GM12878 (cell line): ENCODE measurements around the gene UBXN11. TPM values are rescaled to one million over a fixed set of nuclear protein-coding genes. Genes with fewer than 3 reads are reported as not detected.

Experiments used
- ATAC-seq: fragments of 200-7000 bp; cut with Tn5 transposase; 3 replicates; pipeline ENCODE4 v1.9.1; 2020; ENCODE audit warnings: mild to moderate bottlenecking, moderate library complexity
- BruUV-seq: library from RNA; stranded (reverse); fragments of 400-500 nt; replicated peaks from 2 replicates; lab custom pipeline; 2021; lab: Mats Ljungman, UMichigan
- CTCF ChIA-PET: fragments of 300-600 bp; sonication (Branson Sonifier 250); formaldehyde crosslinking; extraction: SDS; loops from one replicate; lab custom pipeline; 2021; ENCODE audit warnings: inconsistent platforms; lab: Yijun Ruan, JAX
- POLR2A ChIA-PET: fragments of 350-600 bp; formaldehyde crosslinking; extraction: SDS; loops from one replicate; lab custom pipeline; 2021; ENCODE audit warnings: inconsistent platforms; lab: Charles Lee
- RAD21 ChIA-PET: fragments of 300-600 bp; sonication (Branson Sonifier 250); formaldehyde crosslinking; loops from one replicate; lab custom pipeline; 2023; ENCODE audit warnings: antibody characterized with exemption; ENCODE audit not compliant: unreplicated experiment; lab: Charles Lee
- SMC1A ChIA-PET: fragments of 300-600 bp; sonication (Branson Sonifier 250); formaldehyde crosslinking; loops from one replicate; lab custom pipeline; 2023; ENCODE audit not compliant: unreplicated experiment, uncharacterized antibody; lab: Charles Lee
- DNase-seq: peaks from one replicate; pipeline ENCODE4 v3.0.0-alpha.2; 2011; ENCODE audit warnings: low read depth, low spot score
- FAIRE-seq: peaks from 3 replicates; lab custom pipeline; 2011; peaks lifted over from hg19 to GRCh38; lab: Jason Lieb, UNC
- H2AFZ ChIP-seq: 2 replicates; pipeline ENCODE4 v1.6.0; 2011; ENCODE audit warnings: low read depth, low read length, control low read depth; ENCODE audit not compliant: control insufficient read depth
- H3K27ac ChIP-seq: 2 replicates; pipeline ENCODE4 v1.5.1; 2011; ENCODE audit warnings: control low read depth; ENCODE audit not compliant: control insufficient read depth, insufficient read depth
- H3K27me3 ChIP-seq, 2 experiments: replicated peaks in 1 of 2; 2 replicates each; pipeline versions ENCODE4 v1.6.0 to v1.6.1; 2011; ENCODE audit warnings: low read length in 1 of 2; ENCODE audit not compliant: control insufficient read depth in 2 of 2, insufficient read depth in 2 of 2
- H3K36me3 ChIP-seq, 2 experiments: 2 replicates each; pipeline ENCODE4 v1.5.1; 2011; ENCODE audit warnings: low read length in 1 of 2; ENCODE audit not compliant: control insufficient read depth in 2 of 2, insufficient read depth in 2 of 2
- H3K4me1 ChIP-seq: 2 replicates; pipeline ENCODE4 v1.6.1; 2011; ENCODE audit warnings: mild to moderate bottlenecking, low read length, moderate library complexity, mixed read lengths; ENCODE audit not compliant: control insufficient read depth, insufficient read depth
- H3K4me2 ChIP-seq: 2 replicates; pipeline ENCODE4 v1.6.0; 2011; ENCODE audit warnings: control low read depth; ENCODE audit not compliant: control insufficient read depth, insufficient read depth
- H3K4me3 ChIP-seq: fragments of 200-600 bp; sonication (generic); 2 replicates; pipeline ENCODE4 v1.5.1; 2016
- H3K79me2 ChIP-seq: 2 replicates; pipeline ENCODE4 v1.6.0; 2011; ENCODE audit warnings: low read length; ENCODE audit not compliant: control insufficient read depth, insufficient read depth
- H3K9ac ChIP-seq: 2 replicates; pipeline ENCODE4 v1.8.0; 2011; ENCODE audit warnings: low read length, control low read depth, mixed read lengths; ENCODE audit not compliant: control insufficient read depth, insufficient read depth
- H3K9me3 ChIP-seq: replicated peaks from 3 replicates; pipeline ENCODE4 v1.5.1; 2011; ENCODE audit warnings: mild to moderate bottlenecking, low read length; ENCODE audit not compliant: control insufficient read depth, insufficient read depth
- H4K20me1 ChIP-seq: 2 replicates; pipeline ENCODE4 v1.6.0; 2011; ENCODE audit not compliant: control insufficient read depth, insufficient read depth
- BACH1 ChIP-seq: fragments of 450-650 bp; IDR thresholded peaks from 2 replicates; pipeline ENCODE4 v1.6.1; 2017; ENCODE audit warnings: mild to moderate bottlenecking, borderline replicate concordance
- CBFB ChIP-seq: IDR thresholded peaks from 2 replicates; pipeline ENCODE4 v1.6.1; 2016; ENCODE audit warnings: antibody characterized with exemption, low read depth
- IKZF1 ChIP-seq: fragments of 450-650 bp; conservative IDR thresholded peaks from 2 replicates; pipeline ENCODE4 v1.6.1; 2017; ENCODE audit warnings: antibody characterized with exemption, mild to moderate bottlenecking
- MYB ChIP-seq: fragments of 150-350 bp; IDR thresholded peaks from 2 replicates; pipeline ENCODE4 v1.6.1; 2014; ENCODE audit warnings: mild to moderate bottlenecking, low read depth, low read length, borderline replicate concordance
- STAT1 ChIP-seq: fragments of 450-650 bp; conservative IDR thresholded peaks from 2 replicates; pipeline ENCODE4 v1.6.1; 2014; ENCODE audit warnings: antibody characterized with exemption, mild to moderate bottlenecking
- STAT3 ChIP-seq: IDR thresholded peaks from 2 replicates; pipeline ENCODE4 v1.6.1; 2011; ENCODE audit warnings: low read depth, low read length, improper control_type of control experiment
- SUZ12 ChIP-seq: fragments of 200-600 bp; sonication (generic); IDR thresholded peaks from one replicate; pipeline ENCODE4 v1.6.1; 2018; ENCODE audit warnings: antibody characterized with exemption, mild to moderate bottlenecking; ENCODE audit not compliant: unreplicated experiment
- TCF3 ChIP-seq: IDR thresholded peaks from 2 replicates; pipeline ENCODE4 v1.6.1; 2012; ENCODE audit warnings: low read depth, mild to moderate bottlenecking, low read length, borderline replicate concordance; ENCODE audit not compliant: insufficient read depth
- WGBS: methylation state at CpG from one replicate; pipeline ENCODE4 v1.1.6; 2016; ENCODE audit warnings: low lambda C conversion rate; ENCODE audit not compliant: insufficient replicate concordance, insufficient coverage; ENCODE audit errors: missing lambda C conversion rate; 5-methylcytosine and 5-hydroxymethylcytosine counted together
- in situ Hi-C: fragments of 300-500 bp; cut with MboI; formaldehyde crosslinking; loops from 9 replicates; pipeline ENCODE4 v1.14.3; 2018; ENCODE audit warnings: mixed read lengths
- intact Hi-C: fragments of 100-400 bp; cut with micrococcal nuclease; formaldehyde crosslinking; loops from one replicate; pipeline ENCODE4 v1.14.2; 2022; ENCODE audit not compliant: unreplicated experiment
- polyA plus RNA-seq, 11 experiments: library from polyadenylated mRNA; depleted of rRNA in 4 of 11; unstranded in 6 of 11; stranded (reverse) in 5 of 11; fragments of >200 nt; fragmentation: Nextera tagmentation in 4 of 11; fragmentation: Illumina TruSeq in 1 of 11; extraction: Ambion mirVana in 4 of 11; extraction: Trizol in 1 of 11; gene quantifications; 1 replicate in 1 of 11; 2 replicates in 10 of 11; pipeline versions ENCODE4 v1.2.1 to v1.2.3, GENCODE V29; 2011 to 2016; ENCODE audit warnings: inconsistent platforms in 2 of 11, missing spikeins in 2 of 11, low read depth in 1 of 11
- total RNA-seq, 4 experiments: library from RNA; depleted of rRNA in 3 of 4; stranded (reverse); fragments of >200 nt in 3 of 4; fragmentation: Illumina TruSeq in 1 of 4; extraction: Trizol in 1 of 4; gene quantifications; 2 replicates each; pipeline versions ENCODE4 v1.2.1 to v1.2.3, GENCODE V29; 2013 to 2021
- TF ChIP-seq, protein P1 (sequence below), 3 experiments: IDR thresholded peaks in 2 of 3; conservative IDR thresholded peaks in 1 of 3; 2 replicates each; pipeline ENCODE4 v1.5.1; 2011; ENCODE audit warnings: low read depth in 3 of 3, low read length in 3 of 3, mild to moderate bottlenecking in 3 of 3, control low read depth in 2 of 3, moderate library complexity in 2 of 3, inconsistent platforms in 1 of 3, mixed read lengths in 1 of 3; ENCODE audit not compliant: control insufficient read depth in 2 of 3, insufficient read depth in 1 of 3; ENCODE audit errors: extremely low read depth in 1 of 3
- TF ChIP-seq, protein P2 (sequence below): fragments of 450-650 bp; IDR thresholded peaks from 2 replicates; pipeline ENCODE4 v1.6.1; 2014; ENCODE audit warnings: mild to moderate bottlenecking
- TF ChIP-seq, protein P3 (sequence below): fragments of 150-350 bp; IDR thresholded peaks from 2 replicates; pipeline ENCODE4 v1.6.1; 2016; ENCODE audit warnings: low read depth, low read length

Gene UBXN11
- total and polyA plus RNA-seq, 10 of the 15 experiments (the other 5 are each of a cell fraction or from before 2014, with no cell fraction given): 0.32 to 34.4 (median 9.6) TPM

DNA sequence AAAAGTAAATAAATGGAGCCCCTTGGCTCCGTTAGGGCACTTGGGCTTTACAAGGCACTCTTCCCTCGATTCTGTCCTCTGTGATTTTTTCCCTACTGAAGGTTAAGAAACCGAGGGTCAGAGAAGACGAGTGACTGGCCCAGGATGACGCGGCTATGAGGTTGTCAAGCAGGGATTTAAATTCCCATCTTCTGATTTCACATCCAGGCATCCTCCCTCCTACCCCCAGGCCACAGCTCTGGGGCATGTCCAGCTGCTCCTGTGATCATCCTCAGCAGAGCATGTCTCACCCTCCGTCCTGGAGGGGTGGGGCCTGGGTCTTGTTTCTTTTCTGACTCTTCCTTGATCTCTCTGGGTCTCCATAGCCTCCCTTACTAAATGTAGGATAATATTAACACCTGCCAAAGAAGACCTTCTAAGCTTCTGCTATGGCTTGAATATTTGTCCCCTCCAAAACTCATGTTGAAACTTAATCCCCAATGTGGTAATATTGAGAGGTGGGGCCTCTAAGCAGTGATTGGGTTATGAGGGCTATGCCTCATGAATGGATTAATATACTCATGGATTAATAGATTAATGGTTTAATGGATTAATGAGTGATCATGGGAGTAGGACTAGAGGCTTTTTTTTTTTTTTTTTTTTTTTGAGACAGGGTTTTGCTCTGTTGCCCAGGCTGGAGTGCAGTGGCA lies 42.9 kb upstream of the UBXN11 start:
- no peak overlapping the region for H2AFZ ChIP-seq
- no peak overlapping the region for H3K4me3 ChIP-seq
- in situ Hi-C loops (no loop called here), intact Hi-C loops (no loop called here)
- no peaks in the 10 kb centered on the region for H3K36me3 ChIP-seq
- ChIA-PET SMC1A (no interaction called here), CTCF (interaction anchor here (1.0 to 3.4 kb wide), 2 partner anchors 31 to 67 kb away, joined by 4 to 13 read pairs; partner anchors contain the start of gene CD52), POLR2A (interaction anchor here (0.6 to 0.7 kb wide), 2 partner anchors 15 to 64 kb away, joined by 4 to 6 read pairs; no protein-coding TSS in a partner anchor), RAD21 (no interaction called here)
- H3K27ac ChIP-seq: no peak overlapping the region
- 40% methylated on average over 7 of the region's 7 CpGs for WGBS
- no peak for TF ChIP-seq BACH1
- TF ChIP-seq TCF3: no peak
- TF ChIP-seq MYB: no peak
- TF ChIP-seq STAT3: no peak
- TF ChIP-seq STAT1: no peak
- TF ChIP-seq IKZF1: no peak
- TF ChIP-seq, protein P1, sequence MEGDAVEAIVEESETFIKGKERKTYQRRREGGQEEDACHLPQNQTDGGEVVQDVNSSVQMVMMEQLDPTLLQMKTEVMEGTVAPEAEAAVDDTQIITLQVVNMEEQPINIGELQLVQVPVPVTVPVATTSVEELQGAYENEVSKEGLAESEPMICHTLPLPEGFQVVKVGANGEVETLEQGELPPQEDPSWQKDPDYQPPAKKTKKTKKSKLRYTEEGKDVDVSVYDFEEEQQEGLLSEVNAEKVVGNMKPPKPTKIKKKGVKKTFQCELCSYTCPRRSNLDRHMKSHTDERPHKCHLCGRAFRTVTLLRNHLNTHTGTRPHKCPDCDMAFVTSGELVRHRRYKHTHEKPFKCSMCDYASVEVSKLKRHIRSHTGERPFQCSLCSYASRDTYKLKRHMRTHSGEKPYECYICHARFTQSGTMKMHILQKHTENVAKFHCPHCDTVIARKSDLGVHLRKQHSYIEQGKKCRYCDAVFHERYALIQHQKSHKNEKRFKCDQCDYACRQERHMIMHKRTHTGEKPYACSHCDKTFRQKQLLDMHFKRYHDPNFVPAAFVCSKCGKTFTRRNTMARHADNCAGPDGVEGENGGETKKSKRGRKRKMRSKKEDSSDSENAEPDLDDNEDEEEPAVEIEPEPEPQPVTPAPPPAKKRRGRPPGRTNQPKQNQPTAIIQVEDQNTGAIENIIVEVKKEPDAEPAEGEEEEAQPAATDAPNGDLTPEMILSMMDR (IDR thresholded peaks at IDR 0.05 in 2 of 3, conservative IDR thresholded peaks at IDR 0.05 in 1 of 3; ENCODE audit: control insufficient read depth in 2 of 3, extremely low read depth in 1 of 3, insufficient read depth in 1 of 3, low read depth in 3 of 3, low read length in 3 of 3): no peak
- TF ChIP-seq, protein P2, sequence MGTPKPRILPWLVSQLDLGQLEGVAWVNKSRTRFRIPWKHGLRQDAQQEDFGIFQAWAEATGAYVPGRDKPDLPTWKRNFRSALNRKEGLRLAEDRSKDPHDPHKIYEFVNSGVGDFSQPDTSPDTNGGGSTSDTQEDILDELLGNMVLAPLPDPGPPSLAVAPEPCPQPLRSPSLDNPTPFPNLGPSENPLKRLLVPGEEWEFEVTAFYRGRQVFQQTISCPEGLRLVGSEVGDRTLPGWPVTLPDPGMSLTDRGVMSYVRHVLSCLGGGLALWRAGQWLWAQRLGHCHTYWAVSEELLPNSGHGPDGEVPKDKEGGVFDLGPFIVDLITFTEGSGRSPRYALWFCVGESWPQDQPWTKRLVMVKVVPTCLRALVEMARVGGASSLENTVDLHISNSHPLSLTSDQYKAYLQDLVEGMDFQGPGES: no peak
- no peak for TF ChIP-seq SUZ12
- TF ChIP-seq, protein P3, sequence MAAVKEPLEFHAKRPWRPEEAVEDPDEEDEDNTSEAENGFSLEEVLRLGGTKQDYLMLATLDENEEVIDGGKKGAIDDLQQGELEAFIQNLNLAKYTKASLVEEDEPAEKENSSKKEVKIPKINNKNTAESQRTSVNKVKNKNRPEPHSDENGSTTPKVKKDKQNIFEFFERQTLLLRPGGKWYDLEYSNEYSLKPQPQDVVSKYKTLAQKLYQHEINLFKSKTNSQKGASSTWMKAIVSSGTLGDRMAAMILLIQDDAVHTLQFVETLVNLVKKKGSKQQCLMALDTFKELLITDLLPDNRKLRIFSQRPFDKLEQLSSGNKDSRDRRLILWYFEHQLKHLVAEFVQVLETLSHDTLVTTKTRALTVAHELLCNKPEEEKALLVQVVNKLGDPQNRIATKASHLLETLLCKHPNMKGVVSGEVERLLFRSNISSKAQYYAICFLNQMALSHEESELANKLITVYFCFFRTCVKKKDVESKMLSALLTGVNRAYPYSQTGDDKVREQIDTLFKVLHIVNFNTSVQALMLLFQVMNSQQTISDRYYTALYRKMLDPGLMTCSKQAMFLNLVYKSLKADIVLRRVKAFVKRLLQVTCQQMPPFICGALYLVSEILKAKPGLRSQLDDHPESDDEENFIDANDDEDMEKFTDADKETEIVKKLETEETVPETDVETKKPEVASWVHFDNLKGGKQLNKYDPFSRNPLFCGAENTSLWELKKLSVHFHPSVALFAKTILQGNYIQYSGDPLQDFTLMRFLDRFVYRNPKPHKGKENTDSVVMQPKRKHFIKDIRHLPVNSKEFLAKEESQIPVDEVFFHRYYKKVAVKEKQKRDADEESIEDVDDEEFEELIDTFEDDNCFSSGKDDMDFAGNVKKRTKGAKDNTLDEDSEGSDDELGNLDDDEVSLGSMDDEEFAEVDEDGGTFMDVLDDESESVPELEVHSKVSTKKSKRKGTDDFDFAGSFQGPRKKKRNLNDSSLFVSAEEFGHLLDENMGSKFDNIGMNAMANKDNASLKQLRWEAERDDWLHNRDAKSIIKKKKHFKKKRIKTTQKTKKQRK: no peak
- TF ChIP-seq CBFB: no peak
- H3K9ac ChIP-seq: no peak overlapping the region
- H3K9me3 ChIP-seq: no peaks in the 10 kb centered on the region
- ATAC-seq (no peak), DNase-seq (no peak), FAIRE-seq (no peak)
- H4K20me1 ChIP-seq: no peaks in the 10 kb centered on the region
- H3K4me2 ChIP-seq: no peak overlapping the region
- no peaks in the 10 kb centered on the region for H3K79me2 ChIP-seq
- H3K4me1 ChIP-seq: no peaks in the 10 kb centered on the region
- BruUV-seq: no TSS peak
- no peaks in the 10 kb centered on the region; a peak in 1 of 4 replicates for H3K27me3 ChIP-seq
